COR-L47 (cell line): ENCODE data around the gene PPM1D.
A peak's percentile ranks its signal among the peaks of the same experiment; 100 is the strongest.
"Not testable (repeated sequence)": the region's sequence is repeated elsewhere in the genome, so short reads cannot be mapped to it uniquely, and the experiment has no call there.

Experiments
- DNase-seq: peaks from one replicate; lab custom pipeline; 2025; lab: John Stamatoyannopoulos, UW

PPM1D gene

GRCh38 chr17:60593441-60594036 is 6.5 kb upstream of the PPM1D start:
- not testable (repeated sequence) for DNase-seq

GRCh38 chr17:60594170-60594569 is 5.8 kb upstream of the PPM1D start:
- not testable (repeated sequence) for DNase-seq

GRCh38 chr17:60594734-60595133 is 5.3 kb upstream of the PPM1D start:
- peak; percentile 51 for DNase-seq

GRCh38 chr17:60597297-60597696 is 2.7 kb upstream of the PPM1D start:
- DNase-seq, result no peak

- DNase-seq, result no peak
Measured at GRCh38 chr17:60598001-60598736, 1.8 kb upstream of the PPM1D start.

- DNase-seq, result no peak
Measured at GRCh38 chr17:60599220-60599619, 773 bp upstream of the PPM1D start.

GRCh38 chr17:60600490-60601446 is 775 bp downstream of the PPM1D start:
- DNase-seq, result peak; percentile 63

GRCh38 chr17:60601447-60602384 is 1.7 kb downstream of the PPM1D start:
- peak; percentile 78 for DNase-seq

- no peak for DNase-seq
Measured at GRCh38 chr17:60602385-60602742, 2.4 kb downstream of the PPM1D start.

GRCh38 chr17:60602871-60603270 is 2.9 kb downstream of the PPM1D start:
- DNase-seq, result no peak

GRCh38 chr17:60603477-60603876 is 3.5 kb downstream of the PPM1D start:
- not testable (repeated sequence) for DNase-seq

GRCh38 chr17:60604686-60605334 is 4.8 kb downstream of the PPM1D start:
- DNase-seq, result no peak

- no peak for DNase-seq
Measured at GRCh38 chr17:60606036-60606435, 6.0 kb downstream of the PPM1D start.

- DNase-seq, result peak; percentile 21
Measured at GRCh38 chr17:60610473-60610872, 10.5 kb downstream of the PPM1D start.

- not testable (repeated sequence) for DNase-seq
Measured at GRCh38 chr17:60611321-60611720, 11.3 kb downstream of the PPM1D start.

GRCh38 chr17:60613325-60613724 is 13.3 kb downstream of the PPM1D start:
- DNase-seq, result no peak

- not testable (repeated sequence) for DNase-seq
Measured at GRCh38 chr17:60613796-60614195, 13.8 kb downstream of the PPM1D start.

- not testable (repeated sequence) for DNase-seq
Measured at GRCh38 chr17:60614247-60614646, 14.3 kb downstream of the PPM1D start.

GRCh38 chr17:60615108-60615507 is 15.1 kb downstream of the PPM1D start:
- no peak for DNase-seq

- no peak for DNase-seq
Measured at GRCh38 chr17:60615840-60616239, 15.8 kb downstream of the PPM1D start.

GRCh38 chr17:60618080-60618479 is 18.1 kb downstream of the PPM1D start:
- no peak for DNase-seq
